Measurements from ENCODE around the gene MPZL3.

Gene MPZL3

DNA sequence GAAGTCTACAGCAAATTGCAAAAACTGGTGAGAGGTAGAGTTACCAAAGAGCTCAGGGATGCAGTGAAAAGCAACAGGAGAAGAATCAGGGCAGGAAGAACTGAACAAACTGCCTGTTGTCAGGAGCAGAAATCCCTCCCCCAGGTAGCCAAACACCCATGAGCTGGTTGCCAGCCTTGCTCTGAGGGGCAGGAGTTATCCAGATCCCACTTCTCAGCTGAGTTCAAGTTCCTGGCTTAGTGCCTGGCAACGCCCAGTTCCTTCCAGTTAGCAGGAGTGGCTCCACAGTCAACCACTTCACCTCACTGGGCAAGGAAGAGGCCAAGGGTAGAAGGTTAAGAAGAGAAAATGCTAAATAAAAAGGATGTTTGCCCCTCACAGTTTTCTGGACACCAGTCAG is 13.8 kb upstream of the MPZL3 start:
- H3K27me3 ChIP-seq (ENCODE audit: control insufficient read depth in 3 of 3, insufficient read depth in 3 of 3, low read depth in 1 of 3, low read length in 3 of 3) = peaks cover 0 to 77% (median 6%) of the 10 kb centered on the region in 3 experiments
- H3K27ac ChIP-seq (replicated peaks; ENCODE audit: low read length) = no peak overlapping the region
- no peak overlapping the region for H3K4me2 ChIP-seq (ENCODE audit: insufficient read depth, low read length, poor library complexity, severe bottlenecking)
- H2AFZ ChIP-seq (ENCODE audit: low read length) = no peak overlapping the region
- H2BK5ac ChIP-seq (ENCODE audit: low read length) = no peak overlapping the region
- no peaks in the 10 kb centered on the region for H3K79me1 ChIP-seq (ENCODE audit: low read depth, low read length)
- no peak overlapping the region for H3K9ac ChIP-seq (ENCODE audit: low read depth, low read length, poor library complexity)
- H3K4me3 ChIP-seq (ENCODE audit: low read length in 2 of 2) = no peak overlapping the region
- H3K14ac ChIP-seq (ENCODE audit: low read length) = no peak overlapping the region
- no peaks in the 10 kb centered on the region for H3K36me3 ChIP-seq (replicated peaks in 1 of 2; ENCODE audit: control insufficient read depth in 2 of 2, insufficient read depth in 2 of 2, low read length in 2 of 2)
- H3K4me1 ChIP-seq (ENCODE audit: control insufficient read depth in 2 of 2, insufficient read depth in 1 of 2, low read depth in 1 of 2, low read length in 2 of 2) = peaks cover 0 to 4% of the 10 kb centered on the region in 2 donors
- no peaks in the 10 kb centered on the region for H3K9me3 ChIP-seq (replicated peaks in 1 of 2; ENCODE audit: control insufficient read depth in 2 of 2, insufficient read depth in 1 of 2, low read depth in 1 of 2, low read length in 2 of 2)
- no peak overlapping the region for H4K91ac ChIP-seq (ENCODE audit: low read depth, low read length, poor library complexity)
- H2BK120ac ChIP-seq (ENCODE audit: low read depth, low read length) = no peak overlapping the region
- WGBS, 2 donors (ENCODE audit: extremely low coverage in 2 of 2, insufficient read length in 2 of 2, insufficient replicate concordance in 1 of 2) = no CpG with 5 or more reads among the region's 1 CpG
- no peak for DNase-seq (ENCODE audit: low spot score)
- no peak overlapping the region for H3K18ac ChIP-seq (ENCODE audit: low read length)
- H2BK15ac ChIP-seq (ENCODE audit: low read length) = no peak overlapping the region
- H2BK12ac ChIP-seq (ENCODE audit: low read length) = no peak overlapping the region
- no peak overlapping the region for H2AK5ac ChIP-seq (ENCODE audit: low read depth, low read length)
- H4K8ac ChIP-seq (ENCODE audit: low read depth, low read length) = no peak overlapping the region
- no peak overlapping the region for H3K23ac ChIP-seq (ENCODE audit: low read depth, low read length, poor library complexity)
- no peak overlapping the region for H3K4ac ChIP-seq (ENCODE audit: low read length)

- H3K4me2 ChIP-seq (ENCODE audit: insufficient read depth, low read length, poor library complexity, severe bottlenecking) = peak overlapping the region; percentile 36
Measured at GRCh38 chr11:118264569-118265465, 12.7 kb upstream of the MPZL3 start.

GRCh38 chr11:118263695-118264568 is 11.8 kb upstream of the MPZL3 start, which contains the start of gene MPZL2:
TSS of gene MPZL2 (minus strand) at chr11:118264297. CDS start at chr11:118264153, 144 bp downstream.
- peaks cover 0 to 79% (median 6%) of the 10 kb centered on the region in 3 experiments for H3K27me3 ChIP-seq (ENCODE audit: control insufficient read depth in 3 of 3, insufficient read depth in 3 of 3, low read depth in 1 of 3, low read length in 3 of 3)
- no peak within 1 kb of the TSS for H2AK5ac ChIP-seq (ENCODE audit: low read depth, low read length)
- H2BK15ac ChIP-seq (ENCODE audit: low read length) = no peak within 1 kb of the TSS
- H3K4me3 ChIP-seq (ENCODE audit: low read length in 2 of 2) = peak within 1 kb of the TSS in 1 of 2 donors; percentile 37
- WGBS, 2 donors (ENCODE audit: extremely low coverage in 2 of 2, insufficient read length in 2 of 2, insufficient replicate concordance in 1 of 2) = no CpG with 5 or more reads among the region's 19 CpGs
- no peak within 1 kb of the TSS for H3K18ac ChIP-seq (ENCODE audit: low read length)
- H4K8ac ChIP-seq (ENCODE audit: low read depth, low read length) = no peak within 1 kb of the TSS
- H3K27ac ChIP-seq (replicated peaks; ENCODE audit: low read length) = no peak within 1 kb of the TSS
- no peak within 1 kb of the TSS for H3K9ac ChIP-seq (ENCODE audit: low read depth, low read length, poor library complexity)
- H3K4me2 ChIP-seq (ENCODE audit: insufficient read depth, low read length, poor library complexity, severe bottlenecking) = peak within 1 kb of the TSS; percentile 36
- H2BK12ac ChIP-seq (ENCODE audit: low read length) = no peak within 1 kb of the TSS
- peak; percentile 18 for DNase-seq (ENCODE audit: low spot score)
- H3K36me3 ChIP-seq (replicated peaks in 1 of 2; ENCODE audit: control insufficient read depth in 2 of 2, insufficient read depth in 2 of 2, low read length in 2 of 2) = no peaks in the 10 kb centered on the region
- H3K4me1 ChIP-seq (ENCODE audit: control insufficient read depth in 2 of 2, insufficient read depth in 1 of 2, low read depth in 1 of 2, low read length in 2 of 2) = peaks cover 0 to 4% of the 10 kb centered on the region in 2 donors
- H3K9me3 ChIP-seq (replicated peaks in 1 of 2; ENCODE audit: control insufficient read depth in 2 of 2, insufficient read depth in 1 of 2, low read depth in 1 of 2, low read length in 2 of 2) = no peaks in the 10 kb centered on the region
- no peaks in the 10 kb centered on the region for H3K79me1 ChIP-seq (ENCODE audit: low read depth, low read length)
- no peak within 1 kb of the TSS for H3K14ac ChIP-seq (ENCODE audit: low read length)
- H2BK5ac ChIP-seq (ENCODE audit: low read length) = no peak within 1 kb of the TSS
- H4K91ac ChIP-seq (ENCODE audit: low read depth, low read length, poor library complexity) = no peak within 1 kb of the TSS
- no peak within 1 kb of the TSS for H3K4ac ChIP-seq (ENCODE audit: low read length)
- H2BK120ac ChIP-seq (ENCODE audit: low read depth, low read length) = no peak within 1 kb of the TSS
- no peak within 1 kb of the TSS for H3K23ac ChIP-seq (ENCODE audit: low read depth, low read length, poor library complexity)
- peak within 1 kb of the TSS; percentile 75 for H2AFZ ChIP-seq (ENCODE audit: low read length)

More at GRCh38 chr11:118264569-118265465, 12.7 kb upstream of the MPZL3 start:
- Histone ChIP-seq H2AK5ac (ENCODE audit: low read depth, low read length) (no peak overlapping the region), H3K36me3 (replicated peaks in 1 of 2; ENCODE audit: control insufficient read depth in 2 of 2, insufficient read depth in 2 of 2, low read length in 2 of 2) (no peaks in the 10 kb centered on the region), H2BK120ac (ENCODE audit: low read depth, low read length) (no peak overlapping the region), H2BK5ac (ENCODE audit: low read length) (no peak overlapping the region), H3K4ac (ENCODE audit: low read length) (no peak overlapping the region), H3K4me3 (ENCODE audit: low read length in 2 of 2) (peak overlapping the region in 1 of 2 donors; percentile 37), H2BK15ac (ENCODE audit: low read length) (no peak overlapping the region), H3K79me1 (ENCODE audit: low read depth, low read length) (no peaks in the 10 kb centered on the region), H3K9ac (ENCODE audit: low read depth, low read length, poor library complexity) (no peak overlapping the region), H3K4me1 (ENCODE audit: control insufficient read depth in 2 of 2, insufficient read depth in 1 of 2, low read depth in 1 of 2, low read length in 2 of 2) (peaks cover 0 to 4% of the 10 kb centered on the region in 2 donors), H3K14ac (ENCODE audit: low read length) (no peak overlapping the region), H2BK12ac (ENCODE audit: low read length) (no peak overlapping the region), H4K8ac (ENCODE audit: low read depth, low read length) (no peak overlapping the region), H3K27ac (replicated peaks; ENCODE audit: low read length) (no peak overlapping the region), H3K27me3 (ENCODE audit: control insufficient read depth in 3 of 3, insufficient read depth in 3 of 3, low read depth in 1 of 3, low read length in 3 of 3) (peaks cover 0 to 83% (median 6%) of the 10 kb centered on the region in 3 experiments), H4K91ac (ENCODE audit: low read depth, low read length, poor library complexity) (no peak overlapping the region), H3K23ac (ENCODE audit: low read depth, low read length, poor library complexity) (no peak overlapping the region), H3K9me3 (replicated peaks in 1 of 2; ENCODE audit: control insufficient read depth in 2 of 2, insufficient read depth in 1 of 2, low read depth in 1 of 2, low read length in 2 of 2) (no peaks in the 10 kb centered on the region), H2AFZ (ENCODE audit: low read length) (peak overlapping the region; percentile 75), H3K18ac (ENCODE audit: low read length) (no peak overlapping the region)
- DNase-seq (ENCODE audit: low spot score) = no peak
- WGBS, 2 donors (ENCODE audit: extremely low coverage in 2 of 2, insufficient read length in 2 of 2, insufficient replicate concordance in 1 of 2) = no CpG with 5 or more reads among the region's 13 CpGs
